GM21825 (cell line): ENCODE data around the gene NCOA7.

Experiments used
- ATAC-seq: cut with Tn5 transposase; IDR thresholded peaks from one replicate; pipeline ENCODE4 v1.9.1; 2021; ENCODE audit warnings: mild to moderate bottlenecking, moderate library complexity; ENCODE audit not compliant: unreplicated experiment

Gene NCOA7

GRCh38 chr6:125790358-125791150, at the start of gene NCOA7:
Gene NCOA7 (plus strand): TSS chr6:125790960. CDS start chr6:125815355, 24,395 bp downstream.
- ATAC-seq, result peak; percentile 69

- ATAC-seq, result no peak
Measured at GRCh38 chr6:125741336-125741735, 49.4 kb upstream of the NCOA7 start.

- ATAC-seq, result no peak
Measured at GRCh38 chr6:125742024-125742423, 48.7 kb upstream of the NCOA7 start.

- no peak for ATAC-seq
Measured at GRCh38 chr6:125742464-125743120, 48.2 kb upstream of the NCOA7 start.

GRCh38 chr6:125743604-125744003, 47.2 kb upstream of the NCOA7 start:
- no peak for ATAC-seq

GRCh38 chr6:125745281-125746018, 45.3 kb upstream of the NCOA7 start:
- ATAC-seq, result no peak

GRCh38 chr6:125746019-125746414, 44.7 kb upstream of the NCOA7 start:
- ATAC-seq, result no peak

GRCh38 chr6:125746731-125747588, 43.8 kb upstream of the NCOA7 start:
- ATAC-seq, result peak; percentile 54

- no peak for ATAC-seq
Measured at GRCh38 chr6:125747589-125748405, 43.0 kb upstream of the NCOA7 start.

GRCh38 chr6:125748406-125749172, 42.2 kb upstream of the NCOA7 start:
- ATAC-seq, result no peak

GRCh38 chr6:125749173-125749864, 41.4 kb upstream of the NCOA7 start, which contains the start of gene HEY2:
Gene HEY2 (plus strand): TSS chr6:125749632. CDS start chr6:125749777, 145 bp downstream.
- peak; percentile 87 for ATAC-seq

- no peak for ATAC-seq
Measured at GRCh38 chr6:125749865-125750691, 40.7 kb upstream of the NCOA7 start.

GRCh38 chr6:125750692-125751333, 39.9 kb upstream of the NCOA7 start:
- no peak for ATAC-seq

GRCh38 chr6:125751334-125751916, 39.3 kb upstream of the NCOA7 start:
- ATAC-seq, result no peak

GRCh38 chr6:125752773-125753172, 38.0 kb upstream of the NCOA7 start:
- ATAC-seq, result no peak

GRCh38 chr6:125753218-125753936, 37.4 kb upstream of the NCOA7 start:
- ATAC-seq, result no peak
